IMR-90 (cell line): ENCODE data around the gene BTG4. TPM values are rescaled to one million over a fixed set of nuclear protein-coding genes. Genes with fewer than 3 reads are reported as not detected.

Source experiments
- ATAC-seq: fragments of 200-7000 bp; cut with Tn5 transposase; 2 replicates; pipeline ENCODE4 v1.9.1; 2020; ENCODE audit warnings: low read depth, mild to moderate bottlenecking, moderate library complexity
- BruUV-seq: library from RNA; stranded (reverse); fragments of 400-500 nt; replicated peaks from 2 replicates; lab custom pipeline; 2021; lab: Mats Ljungman, UMichigan
- CTCF ChIA-PET: fragments of 300-600 bp; formaldehyde crosslinking; extraction: SDS; loops from one replicate; lab custom pipeline; 2021; ENCODE audit warnings: antibody characterized with exemption; lab: Yijun Ruan, JAX
- POLR2A ChIA-PET: fragments of 300-600 bp; sonication (Branson Sonifier 250); formaldehyde crosslinking; loops from one replicate; lab custom pipeline; 2022; ENCODE audit warnings: antibody characterized with exemption; ENCODE audit not compliant: unreplicated experiment; lab: Charles Lee
- DNase-seq: peaks from one replicate; pipeline ENCODE4 v3.0.0; 2013
- H2AFZ ChIP-seq: replicated peaks from 2 replicates; pipeline ENCODE3; 2013; ENCODE audit warnings: low read length, mild to moderate bottlenecking; ENCODE audit not compliant: poor library complexity
- H2AK5ac ChIP-seq: 2 replicates; pipeline ENCODE4 v1.6.1; 2013; ENCODE audit warnings: low read depth, low read length, inconsistent platforms
- H2AK9ac ChIP-seq: replicated peaks from 2 replicates; pipeline ENCODE3; 2013; ENCODE audit warnings: mild to moderate bottlenecking, low read depth, low read length, moderate library complexity; ENCODE audit not compliant: poor library complexity
- H2BK120ac ChIP-seq: 2 replicates; pipeline ENCODE4 v1.6.1; 2013; ENCODE audit warnings: low read depth, low read length, inconsistent platforms
- H2BK15ac ChIP-seq: 3 replicates; pipeline ENCODE4 v1.6.1; 2013; ENCODE audit warnings: low read depth, low read length, inconsistent platforms
- H2BK20ac ChIP-seq: 2 replicates; pipeline ENCODE4 v1.6.1; 2013; ENCODE audit warnings: low read depth, mild to moderate bottlenecking, inconsistent platforms, low read length, moderate library complexity
- H2BK5ac ChIP-seq: 2 replicates; pipeline ENCODE4 v1.6.1; 2013; ENCODE audit warnings: mild to moderate bottlenecking, low read depth, low read length, inconsistent platforms; ENCODE audit not compliant: poor library complexity, severe bottlenecking
- H3K14ac ChIP-seq: replicated peaks from 2 replicates; pipeline ENCODE4 v1.6.1; 2013; ENCODE audit warnings: low read depth, low read length, inconsistent platforms
- H3K18ac ChIP-seq: 2 replicates; pipeline ENCODE4 v1.6.1; 2013; ENCODE audit warnings: low read depth, low read length, control low read depth
- H3K23ac ChIP-seq: 2 replicates; pipeline ENCODE4 v1.6.1; 2013; ENCODE audit warnings: low read depth, low read length, inconsistent platforms
- H3K27ac ChIP-seq: 2 replicates; pipeline ENCODE4 v1.5.1; 2013; ENCODE audit warnings: mild to moderate bottlenecking, control low read depth, low read length; ENCODE audit not compliant: insufficient read depth
- H3K27me3 ChIP-seq: 2 replicates; pipeline ENCODE4 v1.6.1; 2013; ENCODE audit warnings: low read length; ENCODE audit not compliant: control insufficient read depth, insufficient read depth
- H3K36me3 ChIP-seq: 2 replicates; pipeline ENCODE4 v1.6.1; 2013; ENCODE audit warnings: low read length, mixed read lengths; ENCODE audit not compliant: control insufficient read depth, insufficient read depth
- H3K4ac ChIP-seq: 2 replicates; pipeline ENCODE4 v1.6.1; 2013; ENCODE audit warnings: low read depth, low read length, inconsistent platforms
- H3K4me1 ChIP-seq: 2 replicates; pipeline ENCODE4 v1.6.1; 2013; ENCODE audit warnings: low read length, mixed read lengths; ENCODE audit not compliant: control insufficient read depth, insufficient read depth
- H3K4me2 ChIP-seq: 2 replicates; pipeline ENCODE4 v1.6.1; 2013; ENCODE audit warnings: low read depth, mild to moderate bottlenecking, control low read depth, low read length, moderate library complexity
- H3K4me3 ChIP-seq: 2 replicates; pipeline ENCODE4 v1.5.1; 2013; ENCODE audit warnings: low read depth, mild to moderate bottlenecking, control low read depth, low read length, moderate library complexity; ENCODE audit not compliant: insufficient read depth
- H3K56ac ChIP-seq: 2 replicates; pipeline ENCODE4 v1.6.1; 2013; ENCODE audit warnings: low read length, inconsistent platforms; ENCODE audit not compliant: insufficient read depth; ENCODE audit errors: extremely low read depth
- H3K79me1 ChIP-seq, 2 experiments: 2 replicates each; pipeline ENCODE4 v1.6.1; 2013; ENCODE audit warnings: low read length in 2 of 2, inconsistent platforms in 1 of 2, low read depth in 1 of 2
- H3K9ac ChIP-seq: 2 replicates; pipeline ENCODE4 v1.6.1; 2013; ENCODE audit warnings: low read depth, low read length, control low read depth
- H3K9me1 ChIP-seq: 2 replicates; pipeline ENCODE4 v1.6.1; 2013; ENCODE audit warnings: low read length, inconsistent platforms; ENCODE audit not compliant: insufficient read depth
- H3K9me3 ChIP-seq: 2 replicates; pipeline ENCODE4 v1.6.1; 2013; ENCODE audit warnings: low read length; ENCODE audit not compliant: control insufficient read depth, insufficient read depth
- H4K20me1 ChIP-seq: 2 replicates; pipeline ENCODE4 v1.6.1; 2013; ENCODE audit warnings: low read length, inconsistent platforms; ENCODE audit not compliant: insufficient read depth
- H4K5ac ChIP-seq: 2 replicates; pipeline ENCODE4 v1.6.1; 2013; ENCODE audit warnings: mild to moderate bottlenecking, low read depth, low read length, control low read depth
- H4K8ac ChIP-seq, 2 experiments: 2 replicates each; pipeline ENCODE4 v1.6.1; 2013; ENCODE audit warnings: low read depth in 2 of 2, low read length in 2 of 2, control low read depth in 1 of 2, inconsistent platforms in 1 of 2
- H4K91ac ChIP-seq: 2 replicates; pipeline ENCODE4 v1.6.1; 2013; ENCODE audit warnings: low read depth, low read length, inconsistent platforms; ENCODE audit not compliant: insufficient read depth
- MAFK ChIP-seq: IDR thresholded peaks from 2 replicates; pipeline ENCODE4 v1.6.1; 2012; ENCODE audit warnings: low read depth, low read length, improper control_type of control experiment
- RFX5 ChIP-seq: IDR thresholded peaks from 2 replicates; pipeline ENCODE4 v1.8.0; 2012; ENCODE audit warnings: low read depth, mild to moderate bottlenecking, low read length, moderate library complexity
- WGBS, 2 experiments: methylation state at CpG; one replicate each; pipeline versions ENCODE4 v1.1.5 to v1.1.7; 2013; ENCODE audit warnings: missing lambda C conversion rate in 2 of 2; ENCODE audit not compliant: insufficient read length in 1 of 2; ENCODE audit errors: extremely low coverage in 2 of 2; 5-methylcytosine and 5-hydroxymethylcytosine counted together
- dilution Hi-C: fragments of 300-500 bp; cut with HindIII; formaldehyde crosslinking; loops from one replicate; pipeline ENCODE4 v1.14.3; 2018; ENCODE audit warnings: low sequenced_read_pairs; ENCODE audit not compliant: unreplicated experiment
- in situ Hi-C: fragments of 300-500 bp; cut with MboI; formaldehyde crosslinking; loops from 3 replicates; pipeline ENCODE4 v1.14.3; 2019; ENCODE audit warnings: low sequenced_read_pairs, inconsistent platforms, mixed read lengths
- intact Hi-C: fragments of 100-400 bp; cut with micrococcal nuclease; formaldehyde crosslinking; loops from 2 replicates; pipeline ENCODE4 v1.10.0; 2022
- polyA plus RNA-seq, 3 experiments: library from polyadenylated mRNA; depleted of rRNA; stranded (reverse); fragments of >200 nt; gene quantifications; 2 replicates each; pipeline ENCODE4 v1.2.3, GENCODE V29; 2012; ENCODE audit warnings: low replicate concordance in 1 of 3
- total RNA-seq: library from RNA; depleted of rRNA; stranded (reverse); fragments of >200 nt; gene quantifications from 2 replicates; pipeline ENCODE4 v1.2.3, GENCODE V29; 2012

The BTG4 gene
- total and polyA plus RNA-seq, 2 of the 4 experiments (the other 2 are of a cell fraction) = not detected

DNA sequence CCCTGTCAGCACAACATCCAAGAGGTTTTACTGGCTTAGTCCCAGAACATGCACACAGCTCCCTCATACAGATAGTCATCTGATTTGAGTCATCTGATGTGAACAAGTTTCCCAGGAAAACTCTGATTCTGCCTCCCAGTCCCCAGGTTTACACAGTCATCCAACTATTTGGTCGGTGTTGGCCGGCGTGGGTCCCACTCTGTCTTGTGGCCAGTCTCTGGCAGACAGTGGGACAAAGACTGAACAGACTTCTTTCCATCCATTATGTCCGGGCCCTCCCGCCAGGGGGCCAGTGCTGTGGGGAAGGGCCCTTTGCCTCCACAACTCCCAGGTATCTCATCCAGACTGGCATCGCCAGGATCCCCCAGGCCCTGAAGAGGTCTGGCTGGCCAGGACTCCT is 60.0 kb downstream of the BTG4 start:
- Histone ChIP-seq H3K9me3 (no peaks in the 10 kb centered on the region), H4K20me1 (no peaks in the 10 kb centered on the region), H3K27me3 (no peaks in the 10 kb centered on the region; the same call in 1 of the 2 replicates), H4K5ac (no peak overlapping the region), H2BK120ac (no peak overlapping the region), H3K9ac (no peak overlapping the region), H2AK9ac (peak overlapping the region; percentile 69), H3K4ac (no peak overlapping the region), H2AK5ac (no peak overlapping the region), H2AFZ (no peak overlapping the region), H3K56ac (no peak overlapping the region), H3K9me1 (0 out of 2 replicates have a peak, but pooled peaks cover 3% of the 10 kb centered on the region), H3K4me2 (no peak overlapping the region), H3K4me3 (no peak overlapping the region), H3K23ac (no peak overlapping the region), H3K18ac (no peak overlapping the region), H3K36me3 (no peaks in the 10 kb centered on the region), H2BK15ac (no peak overlapping the region; the same call in 1 of the 3 replicates), H4K91ac (no peak overlapping the region), H3K79me1 (no peaks in the 10 kb centered on the region), H3K14ac (no peak overlapping the region; the same call in 1 of the 2 replicates), H3K4me1 (peaks cover 5% of the 10 kb centered on the region), H2BK5ac (no peak overlapping the region), H3K27ac (no peak overlapping the region), H2BK20ac (no peak overlapping the region; the same call in 1 of the 2 replicates), H4K8ac (no peak overlapping the region)
- ChIA-PET CTCF (no interaction called here), POLR2A (no interaction called here)
- BruUV-seq = no TSS peak
- DNase-seq = peak; percentile 82
- TF ChIP-seq MAFK (0 out of 2 replicates have a peak, but pooled peaks have one; percentile 29), RFX5 (no peak)
- dilution Hi-C loops = no loop called here
- no peak for ATAC-seq
- intact Hi-C loops = loop anchor here (5.0 to 10.0 kb wide), 2 partner anchors 143 to 325 kb away; no protein-coding TSS in a partner anchor
- WGBS, 2 experiments = no CpG with 5 or more reads among the region's 6 CpGs
- in situ Hi-C loops = loop anchor here (5.0 to 10.0 kb wide), 2 partner anchors 323 to 390 kb away; no protein-coding TSS in a partner anchor
